Ovary (tissue), 9 donors: ENCODE results near the gene MRTFA. TPM values are rescaled to one million over a fixed set of nuclear protein-coding genes. Genes with fewer than 3 reads are reported as not detected.
A peak's percentile ranks its signal among the peaks of the same experiment; 100 is the strongest.

Experiments used
- DNase-seq, 5 donors: peaks; one replicate each; pipeline ENCODE4 v3.0.0-alpha.2; 2019 to 2020
- H3K27ac ChIP-seq, 2 donors: fragments of 200-600 bp; one replicate each; pipeline versions ENCODE4 v1.5.1 to v1.8.0; 2019 to 2022
- H3K27me3 ChIP-seq: fragments of 200-600 bp; one replicate; pipeline ENCODE4 v1.8.0; 2022
- H3K36me3 ChIP-seq: fragments of 200-600 bp; sonication (generic); one replicate; pipeline ENCODE4 v1.5.1; 2019
- H3K4me1 ChIP-seq: one replicate; pipeline ENCODE4 v1.8.1; 2013; ENCODE audit warnings: mild to moderate bottlenecking, moderate library complexity; ENCODE audit not compliant: insufficient read depth
- H3K4me3 ChIP-seq: fragments of 200-600 bp; sonication (generic); one replicate; pipeline ENCODE4 v1.5.1; 2017
- H3K9me3 ChIP-seq, 2 donors: fragments of 200-600 bp in 1 of 2; sonication (generic) in 1 of 2; one replicate each; pipeline versions ENCODE4 v1.5.1 to v1.8.1; 2013 to 2019; ENCODE audit warnings: mild to moderate bottlenecking in 1 of 2, moderate library complexity in 1 of 2
- CTCF ChIP-seq, 3 donors: fragments of 450-650 bp in 2 of 3; fragments of 200-600 bp in 1 of 3; IDR thresholded peaks; one replicate each; pipeline versions ENCODE4 v1.5.1 to v1.8.0; 2016 to 2022; ENCODE audit warnings: antibody characterized with exemption in 3 of 3, mild to moderate bottlenecking in 1 of 3
- EP300 ChIP-seq: sonication (generic); formaldehyde crosslinking; IDR thresholded peaks from one replicate; pipeline ENCODE4 v1.6.1; 2017; ENCODE audit warnings: antibody characterized with exemption
- POLR2A ChIP-seq: fragments of 450-650 bp; IDR thresholded peaks from one replicate; pipeline ENCODE4 v1.6.1; 2017; ENCODE audit warnings: antibody characterized with exemption, mild to moderate bottlenecking, moderate library complexity
- WGBS, 3 donors: extraction: QIAGEN DNeasy Blood & Tissue Kit in 1 of 3; methylation state at CpG; one replicate each; pipeline versions ENCODE4 v1.1.5 to v1.1.7; 2013 to 2017; 5-methylcytosine and 5-hydroxymethylcytosine counted together
- intact Hi-C, 4 donors: fragments of 100-400 bp; cut with DNase I; formaldehyde crosslinking; loops; one replicate each; pipeline versions ENCODE4 v1.11.0 to v1.15.1; 2022 to 2023
- polyA plus RNA-seq, 2 donors: library from polyadenylated mRNA; stranded (reverse); fragments of 200-250 nt in 1 of 2; fragments of 350-450 nt in 1 of 2; fragmentation: Illumina TruSeq in 1 of 2; extraction: RNeasy Lipid Tissue Mini Kit (QIAGEN cat#74804) in 1 of 2; gene quantifications; one replicate each; pipeline ENCODE4 v1.2.3, GENCODE V29; 2013 to 2014
- total RNA-seq, 7 donors: library from RNA; depleted of rRNA in 2 of 7; stranded (reverse); fragments of >200 nt in 2 of 7; fragmentation: NEBNext Ultra II Directional in 3 of 7; extraction: Animal tissue kit (Norgen Biotek cat#: 25700) in 3 of 7; gene quantifications; one replicate each; pipeline versions ENCODE4 v1.1.0 to v1.2.4, GENCODE V29; 2016 to 2023
- donor health status: DM: no; HTN: no; CAD: no; lungs with moderate emphysema.
- donor health status: DM: no; HTN: no; CAD: no.
- donor health status: Bipolar disorder and iron deficiency.
- donor health status: DM: yes; HTN: yes; CAD: no.
- donor health status: DM: no; HTN: no; CAD: no.
- donor health status: DM: yes; HTN: yes; CAD: no.

MRTFA gene
- total and polyA plus RNA-seq, 9 donors: 15.4 to 59.7 (median 54.9) TPM

- no peak overlapping the region for H3K4me3 ChIP-seq
- H3K4me1 ChIP-seq: no peaks in the 10 kb centered on the region
- no peak for DNase-seq
- TF ChIP-seq EP300 (no peak), POLR2A (peak; percentile 1)
- no peaks in the 10 kb centered on the region for H3K36me3 ChIP-seq
- no peaks in the 10 kb centered on the region for H3K27me3 ChIP-seq
- H3K9me3 ChIP-seq: no peaks in the 10 kb centered on the region
- no peak overlapping the region for H3K27ac ChIP-seq
- 85 to 91% (median 87%) methylated on average over 9 of the region's 9 CpGs for WGBS, 3 donors
- intact Hi-C loops: no loop called here
Observed at GRCh38 chr22:40426594-40427333, 209.8 kb downstream of the MRTFA start.

- Histone ChIP-seq H3K9me3 (no peaks in the 10 kb centered on the region), H3K36me3 (no peaks in the 10 kb centered on the region), H3K4me1 (no peaks in the 10 kb centered on the region), H3K27me3 (no peaks in the 10 kb centered on the region), H3K27ac (no peak overlapping the region), H3K4me3 (no peak overlapping the region)
- intact Hi-C loops: no loop called here
- TF ChIP-seq EP300 (no peak), CTCF (IDR thresholded peaks at IDR 0.05) (no peak), POLR2A (no peak)
- no peak for DNase-seq
- WGBS, 3 donors: 84 to 87% (median 86%) methylated on average over 5 of the region's 5 CpGs
Observed at GRCh38 chr22:40425082-40425481, 211.4 kb downstream of the MRTFA start.

- TF ChIP-seq POLR2A (no peak), EP300 (no peak), CTCF (IDR thresholded peaks at IDR 0.05) (no peak)
- WGBS, 3 donors: 82 to 89% (median 85%) methylated on average over 14 to 17 of the region's 17 CpGs
- H3K27me3 ChIP-seq: no peaks in the 10 kb centered on the region
- no peaks in the 10 kb centered on the region for H3K9me3 ChIP-seq
- H3K4me1 ChIP-seq: no peaks in the 10 kb centered on the region
- no peak overlapping the region for H3K4me3 ChIP-seq
- DNase-seq: no peak
- H3K27ac ChIP-seq: no peak overlapping the region
- H3K36me3 ChIP-seq: no peaks in the 10 kb centered on the region
- intact Hi-C loops: no loop called here
Observed at GRCh38 chr22:40423882-40424640, 212.5 kb downstream of the MRTFA start.

GRCh38 chr22:40423310-40423688 lies 213.2 kb downstream of the MRTFA start:
- Histone ChIP-seq H3K4me3 (no peak overlapping the region), H3K27ac (no peak overlapping the region), H3K27me3 (no peaks in the 10 kb centered on the region), H3K4me1 (no peaks in the 10 kb centered on the region), H3K36me3 (no peaks in the 10 kb centered on the region), H3K9me3 (no peaks in the 10 kb centered on the region)
- intact Hi-C loops: no loop called here
- WGBS, 3 donors: 63 to 68% (median 67%) methylated on average over 5 of the region's 5 CpGs
- DNase-seq: no peak
- TF ChIP-seq EP300: no peak

GRCh38 chr22:40422558-40423309 lies 213.8 kb downstream of the MRTFA start:
- H3K4me1 ChIP-seq: no peaks in the 10 kb centered on the region
- no peaks in the 10 kb centered on the region for H3K36me3 ChIP-seq
- intact Hi-C loops: no loop called here
- TF ChIP-seq CTCF (IDR thresholded peaks at IDR 0.05) (no peak), EP300 (no peak), POLR2A (no peak)
- 94 to 96% (median 94%) methylated on average over 9 of the region's 9 CpGs for WGBS, 3 donors
- H3K27ac ChIP-seq: no peak overlapping the region
- H3K27me3 ChIP-seq: no peaks in the 10 kb centered on the region
- no peaks in the 10 kb centered on the region for H3K9me3 ChIP-seq
- no peak overlapping the region for H3K4me3 ChIP-seq
- no peak for DNase-seq
